Panc1 (cell line): ENCODE data around the gene NUP133.

Experiments used
- CTCF ChIP-seq: fragments of 450-650 bp; IDR thresholded peaks from 2 replicates; pipeline ENCODE4 v1.5.1; 2017; ENCODE audit warnings: mild to moderate bottlenecking
- POLR2AphosphoS5 ChIP-seq: IDR thresholded peaks from 2 replicates; pipeline ENCODE4 v1.6.1; 2012; ENCODE audit warnings: mild to moderate bottlenecking, low read depth, low read length, moderate library complexity
- SIN3A ChIP-seq: IDR thresholded peaks from 2 replicates; pipeline ENCODE4 v1.6.1; 2012; ENCODE audit warnings: low read depth, mild to moderate bottlenecking, low read length, moderate library complexity, borderline replicate concordance; ENCODE audit not compliant: insufficient read depth
- TCF7L2 ChIP-seq: IDR thresholded peaks from 2 replicates; pipeline ENCODE4 v1.6.1; 2011; ENCODE audit warnings: mild to moderate bottlenecking, low read depth, low read length, inconsistent platforms

- TF ChIP-seq CTCF (no peak), POLR2AphosphoS5 (no peak), SIN3A (no peak), TCF7L2 (no peak)
Observed at GRCh38 chr1:229448845-229449244, 59.3 kb downstream of the NUP133 start.
